Endothelial cell of coronary artery (primary cell): ENCODE results near the gene SERINC5. TPM values are rescaled to one million over a fixed set of nuclear protein-coding genes. Genes with fewer than 3 reads are reported as not detected.

Experiments used
- total RNA-seq: library from RNA; depleted of rRNA; stranded (reverse); fragments of >200 nt; gene quantifications from 2 replicates; pipeline ENCODE4 v1.2.3, GENCODE V29; 2014

Gene SERINC5
- total RNA-seq: 6.5 and 7.7 TPM in 2 replicates

GRCh38 chr5:80255811-80256712 lies at the start of gene SERINC5:
SERINC5 (minus strand) TSS chr5:80256048; CDS start chr5:80255922, 126 bp downstream.

Other genes with a start within 250 kb of the SERINC5 start
- gene THBS4, start 220.7 kb downstream of the SERINC5 start, total RNA-seq: under 0.01 and 0.09 TPM in 2 replicates
- not detected in 2 replicates for gene SPZ1, start 64.0 kb upstream of the SERINC5 start, total RNA-seq
- gene ZFYVE16, start 152.0 kb upstream of the SERINC5 start, total RNA-seq: 23.6 and 30.2 TPM in 2 replicates
- 2.7 and 3.4 TPM in 2 replicates for gene FAM151B, start 232.1 kb upstream of the SERINC5 start, total RNA-seq